Heart right ventricle (tissue), 16 donors: ENCODE measurements around the gene PIKFYVE. TPM values are rescaled to one million over a fixed set of nuclear protein-coding genes. Genes with fewer than 3 reads are reported as not detected.
"Not testable (repeated sequence)": the region's sequence is repeated elsewhere in the genome, so short reads cannot be mapped to it uniquely, and the experiment has no call there.

Experiments
- ATAC-seq, 8 donors: fragments of 200-7000 bp; cut with Tn5 transposase; one replicate each; pipeline ENCODE4 v1.9.1; 2020; ENCODE audit warnings: mild to moderate bottlenecking in 8 of 8, moderate library complexity in 8 of 8, moderate number of reproducible peaks in 1 of 8
- DNase-seq, 2 donors: peaks; one replicate each; pipeline ENCODE4 v3.0.0-alpha.2; 2020
- H3K27ac ChIP-seq, 10 donors: fragments of 200-600 bp; sonication (generic) in 2 of 10; one replicate each; pipeline versions ENCODE4 v1.5.0 to v1.8.0; 2020 to 2022; ENCODE audit warnings: mild to moderate bottlenecking in 3 of 10
- H3K27me3 ChIP-seq, 7 donors: fragments of 200-600 bp; one replicate each; pipeline ENCODE4 v1.8.0; 2021 to 2022; ENCODE audit warnings: mild to moderate bottlenecking in 2 of 7
- H3K36me3 ChIP-seq, 9 donors: fragments of 200-600 bp; sonication (generic) in 1 of 9; one replicate each; pipeline versions ENCODE4 v1.5.0 to v1.8.0; 2020 to 2022; ENCODE audit warnings: mild to moderate bottlenecking in 2 of 9
- H3K4me1 ChIP-seq, 9 donors: fragments of 200-600 bp; sonication (generic) in 1 of 9; one replicate each; pipeline versions ENCODE4 v1.5.0 to v1.8.0; 2020 to 2022; ENCODE audit warnings: mild to moderate bottlenecking in 4 of 9
- H3K4me3 ChIP-seq, 10 donors: fragments of 200-600 bp; sonication (generic) in 2 of 10; one replicate each; pipeline versions ENCODE4 v1.5.0 to v1.8.0; 2020 to 2022; ENCODE audit warnings: mild to moderate bottlenecking in 7 of 10, moderate library complexity in 2 of 10
- H3K9me3 ChIP-seq, 11 donors: fragments of 200-600 bp in 10 of 11; sonication (generic) in 2 of 11; one replicate each; pipeline versions ENCODE4 v1.5.0 to v1.8.0; 2013 to 2022; ENCODE audit warnings: mild to moderate bottlenecking in 2 of 11, control low read depth in 1 of 11, moderate library complexity in 1 of 11
- WGBS, 2 donors: extraction: QIAGEN DNeasy Blood & Tissue Kit; methylation state at CpG; one replicate each; pipeline ENCODE4 v1.1.7; 2013; ENCODE audit warnings: inconsistent platforms in 1 of 2; 5-methylcytosine and 5-hydroxymethylcytosine counted together
- intact Hi-C, 10 donors: fragments of 100-400 bp; cut with DNase I; formaldehyde crosslinking; loops; one replicate each; pipeline versions ENCODE4 v1.11.1 to v1.14.2; 2022
- polyA plus RNA-seq, 2 donors: library from polyadenylated mRNA; stranded (reverse); fragments of 200-250 nt; gene quantifications; one replicate each; pipeline ENCODE4 v1.2.3, GENCODE V29; 2013
- total RNA-seq, 10 donors: library from RNA; stranded (reverse); fragmentation: NEBNext Ultra II Directional in 3 of 10; extraction: Animal tissue kit (Norgen Biotek cat#: 25700) in 3 of 10; gene quantifications; one replicate each; pipeline versions ENCODE4 v1.2.1 to v1.2.4, GENCODE V29; 2021 to 2023
- TF ChIP-seq, protein P1 (sequence below), 9 donors: fragments of 200-600 bp; sonication (generic) in 2 of 9; IDR thresholded peaks; one replicate each; pipeline versions ENCODE4 v1.5.0 to v1.8.0; 2021 to 2022; ENCODE audit warnings: antibody characterized with exemption in 9 of 9, mild to moderate bottlenecking in 5 of 9, moderate library complexity in 1 of 9
- donor health status: Arrhythmogenic right ventricular cardiomyopathy.
- donor health status: ischemic (EF 13 %, LVEDD 7.1; RV severe dilation, severe dysfunction).
- donor health status: healthy with polysubstance abuse.
- donor health status: DM: no; HTN: yes; CAD: no.
- donor health status: DM: no; HTN: no; CAD: no.
- donor health status: ischemic (EF 25% LVEDD 6.9; RV normal size, moderate dysfunction).
- donor health status: ischemic (EF 25% LVEDD 5.7; RV mildly dilated, moderate dysfunction).
- donor health status: healthy.
- donor health status: DM: yes; HTN: yes; CAD: no.
- donor health status: Ischemic cardiomyopathy.
- donor health status: ischemic (EF 35%, LVEDD 5.7; RV mildly dilated, moderate dysfunction).
- donor health status: nonischemic (EF 11% LVEDD 7.7; RV severe dilation, severe dysfunction).
- donor health status: DM: yes; HTN: yes; CAD: no.
- donor health status: PGD.
- donor health status: ischemic (EF 29% LVEDD 5.4; RV normal size, mild dysfunction).
- donor health status: nonischemic (EF 23%, LVEDD 6.1; RV moderate dilation, normal function).

The PIKFYVE gene
- total and polyA plus RNA-seq, 12 donors = 2.6 to 24.8 (median 17.7) TPM

DNA sequence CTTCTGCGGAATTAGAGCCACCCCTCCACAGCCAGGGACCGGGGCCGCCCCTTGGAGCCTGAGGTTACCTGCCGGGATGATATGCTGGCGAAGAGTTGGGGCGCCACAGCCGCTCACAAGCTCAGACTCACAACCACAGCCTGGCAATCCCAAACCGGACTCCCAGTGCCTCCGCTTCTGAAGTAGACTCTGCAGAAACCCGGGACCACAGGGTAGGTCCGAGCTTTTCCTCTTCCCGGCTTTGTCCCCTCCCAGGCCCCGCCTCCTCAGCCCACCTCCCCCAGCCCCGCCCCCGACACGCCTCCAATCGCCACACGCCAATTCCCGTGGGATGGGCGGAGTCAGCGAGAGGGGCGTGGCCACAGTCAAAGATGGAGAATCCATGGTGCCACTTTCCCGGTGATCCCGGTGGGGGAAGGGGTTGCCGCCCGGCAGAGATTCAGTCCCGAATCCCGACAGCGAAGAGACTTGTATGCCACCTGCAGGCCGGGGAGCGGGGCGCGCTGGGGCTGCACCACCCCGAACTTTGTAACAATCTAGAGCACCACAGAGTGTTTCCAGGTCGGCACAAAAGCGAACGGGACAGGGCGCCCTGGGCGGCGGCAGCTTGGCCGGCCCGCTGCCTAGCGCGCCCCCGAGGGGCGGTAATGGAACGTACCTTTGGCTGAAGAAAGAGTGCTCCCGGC, 11.0 kb upstream of the PIKFYVE start, which contains the start of gene IDH1:
Gene IDH1 (minus strand): TSS at position 201 of the 686 bp plus-strand sequence. CDS start 3,520 bp downstream, outside the sequence.
- intact Hi-C loops = loop anchor here in 5 of 10 donors (1.0 to 10.0 kb wide), 7 partner anchors 11 to 150 kb away; partner anchors contain the start of gene PIKFYVE (in 1 of the 5)
- H3K27ac ChIP-seq = peak within 1 kb of the TSS; percentile 50 to 92 (median 78)
- H3K9me3 ChIP-seq = no peaks in the 10 kb centered on the region
- TF ChIP-seq, protein P1, sequence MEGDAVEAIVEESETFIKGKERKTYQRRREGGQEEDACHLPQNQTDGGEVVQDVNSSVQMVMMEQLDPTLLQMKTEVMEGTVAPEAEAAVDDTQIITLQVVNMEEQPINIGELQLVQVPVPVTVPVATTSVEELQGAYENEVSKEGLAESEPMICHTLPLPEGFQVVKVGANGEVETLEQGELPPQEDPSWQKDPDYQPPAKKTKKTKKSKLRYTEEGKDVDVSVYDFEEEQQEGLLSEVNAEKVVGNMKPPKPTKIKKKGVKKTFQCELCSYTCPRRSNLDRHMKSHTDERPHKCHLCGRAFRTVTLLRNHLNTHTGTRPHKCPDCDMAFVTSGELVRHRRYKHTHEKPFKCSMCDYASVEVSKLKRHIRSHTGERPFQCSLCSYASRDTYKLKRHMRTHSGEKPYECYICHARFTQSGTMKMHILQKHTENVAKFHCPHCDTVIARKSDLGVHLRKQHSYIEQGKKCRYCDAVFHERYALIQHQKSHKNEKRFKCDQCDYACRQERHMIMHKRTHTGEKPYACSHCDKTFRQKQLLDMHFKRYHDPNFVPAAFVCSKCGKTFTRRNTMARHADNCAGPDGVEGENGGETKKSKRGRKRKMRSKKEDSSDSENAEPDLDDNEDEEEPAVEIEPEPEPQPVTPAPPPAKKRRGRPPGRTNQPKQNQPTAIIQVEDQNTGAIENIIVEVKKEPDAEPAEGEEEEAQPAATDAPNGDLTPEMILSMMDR (IDR thresholded peaks at IDR 0.05) = peak; percentile 16 to 60 (median 43)
- WGBS, 2 donors = 1% methylated on average over 48 of the region's 48 CpGs
- H3K36me3 ChIP-seq = peaks cover 0 to 31% (median 10%) of the 10 kb centered on the region in 9 donors
- H3K4me3 ChIP-seq = peak within 1 kb of the TSS; percentile 71 to 93 (median 84)
- ATAC-seq = peak; percentile 95 to 99 (median 98)
- DNase-seq = peak; percentile 98
- H3K4me1 ChIP-seq = peaks cover 0 to 50% (median 28%) of the 10 kb centered on the region in 9 donors
- H3K27me3 ChIP-seq = no peaks in the 10 kb centered on the region

DNA sequence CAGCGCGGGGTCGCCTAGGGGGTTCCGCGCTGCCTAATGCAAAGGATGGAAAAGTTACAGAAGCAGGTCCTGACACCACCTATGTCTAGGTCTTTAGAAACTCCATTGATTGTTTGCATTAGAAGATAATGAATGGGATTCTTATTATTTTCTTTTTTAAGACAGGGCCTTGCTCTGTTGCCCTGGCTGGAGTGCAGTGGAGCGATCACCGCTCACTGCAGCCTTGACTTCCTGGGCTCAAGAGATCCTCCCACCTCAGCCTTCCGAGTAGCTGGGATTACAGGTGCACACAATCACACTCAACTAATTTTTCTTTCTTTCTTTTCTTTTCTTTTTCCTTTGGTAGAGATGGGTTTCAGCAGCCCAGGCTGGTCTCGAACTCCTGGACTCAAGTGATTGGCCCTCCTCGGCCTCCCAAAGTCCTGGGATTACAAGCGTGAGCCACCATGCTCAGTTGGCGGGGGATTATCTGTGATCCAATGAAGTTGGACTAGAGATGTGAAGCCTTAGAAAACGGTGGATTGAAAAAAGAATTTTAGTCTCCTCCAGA, 10.4 kb upstream of the PIKFYVE start:
- Histone ChIP-seq H3K36me3 (peaks cover 0 to 25% (median 8%) of the 10 kb centered on the region in 9 donors), H3K4me1 (peaks cover 0 to 47% (median 28%) of the 10 kb centered on the region in 9 donors), H3K4me3 (peak overlapping the region; percentile 71 to 93 (median 84)), H3K27ac (peak overlapping the region; percentile 32 to 92 (median 78)), H3K9me3 (no peaks in the 10 kb centered on the region), H3K27me3 (no peaks in the 10 kb centered on the region)
- ATAC-seq = no peak
- TF ChIP-seq, protein P1 (IDR thresholded peaks at IDR 0.05) = peak in 4 of 9 donors; percentile 3 to 33 (median 12)
- DNase-seq = no peak
- WGBS, 2 donors = 47 to 48% methylated on average over 13 of the region's 13 CpGs
- intact Hi-C loops = loop anchor here in 4 of 10 donors (1.0 to 10.0 kb wide), 4 partner anchors 11 to 151 kb away; partner anchors contain the start of gene PIKFYVE (in 1 of the 4)

DNA sequence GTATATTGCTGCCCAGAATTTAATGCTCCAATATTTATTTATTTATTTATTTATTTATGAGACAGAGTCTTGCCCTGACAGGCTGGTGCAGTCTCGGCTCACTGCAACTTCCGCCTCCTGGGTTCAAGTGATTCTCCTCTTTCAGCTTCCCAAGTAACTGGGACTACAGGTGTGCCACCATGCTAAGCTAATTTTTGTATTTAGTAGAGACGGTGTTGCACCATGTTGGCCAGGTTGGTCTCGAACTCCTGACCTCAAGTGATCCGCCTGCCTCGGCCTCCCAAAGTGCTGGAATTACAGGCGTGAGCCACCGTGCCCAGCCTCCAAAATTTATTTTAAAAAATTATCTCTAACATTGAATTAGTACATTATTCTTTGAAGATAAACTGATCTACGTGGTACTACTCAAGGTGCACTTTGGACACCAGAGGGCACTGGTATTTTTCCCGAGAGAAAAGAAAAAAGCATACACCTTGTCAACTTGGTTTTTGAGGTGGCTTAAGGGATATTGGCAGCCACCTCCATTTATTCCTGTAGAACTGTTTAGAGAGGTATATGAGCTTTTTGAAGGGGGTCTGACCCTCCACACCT, 9.8 kb upstream of the PIKFYVE start:
- 76 to 77% methylated on average over 10 of the region's 10 CpGs for WGBS, 2 donors
- Histone ChIP-seq H3K36me3 (peaks cover 0 to 18% (median 7%) of the 10 kb centered on the region in 9 donors), H3K9me3 (no peaks in the 10 kb centered on the region), H3K4me3 (no peak overlapping the region), H3K27ac (peak overlapping the region in 8 of 10 donors; percentile 57 to 92 (median 72)), H3K4me1 (peaks cover 0 to 47% (median 28%) of the 10 kb centered on the region in 9 donors), H3K27me3 (no peaks in the 10 kb centered on the region)
- ATAC-seq = no peak
- intact Hi-C loops = loop anchor here in 2 of 10 donors (10.0 kb wide), 2 partner anchors 81 to 151 kb away; no protein-coding TSS in a partner anchor
- no peak for DNase-seq
- TF ChIP-seq, protein P1 (IDR thresholded peaks at IDR 0.05) = peak in 1 of 9 donors; percentile 19

DNA sequence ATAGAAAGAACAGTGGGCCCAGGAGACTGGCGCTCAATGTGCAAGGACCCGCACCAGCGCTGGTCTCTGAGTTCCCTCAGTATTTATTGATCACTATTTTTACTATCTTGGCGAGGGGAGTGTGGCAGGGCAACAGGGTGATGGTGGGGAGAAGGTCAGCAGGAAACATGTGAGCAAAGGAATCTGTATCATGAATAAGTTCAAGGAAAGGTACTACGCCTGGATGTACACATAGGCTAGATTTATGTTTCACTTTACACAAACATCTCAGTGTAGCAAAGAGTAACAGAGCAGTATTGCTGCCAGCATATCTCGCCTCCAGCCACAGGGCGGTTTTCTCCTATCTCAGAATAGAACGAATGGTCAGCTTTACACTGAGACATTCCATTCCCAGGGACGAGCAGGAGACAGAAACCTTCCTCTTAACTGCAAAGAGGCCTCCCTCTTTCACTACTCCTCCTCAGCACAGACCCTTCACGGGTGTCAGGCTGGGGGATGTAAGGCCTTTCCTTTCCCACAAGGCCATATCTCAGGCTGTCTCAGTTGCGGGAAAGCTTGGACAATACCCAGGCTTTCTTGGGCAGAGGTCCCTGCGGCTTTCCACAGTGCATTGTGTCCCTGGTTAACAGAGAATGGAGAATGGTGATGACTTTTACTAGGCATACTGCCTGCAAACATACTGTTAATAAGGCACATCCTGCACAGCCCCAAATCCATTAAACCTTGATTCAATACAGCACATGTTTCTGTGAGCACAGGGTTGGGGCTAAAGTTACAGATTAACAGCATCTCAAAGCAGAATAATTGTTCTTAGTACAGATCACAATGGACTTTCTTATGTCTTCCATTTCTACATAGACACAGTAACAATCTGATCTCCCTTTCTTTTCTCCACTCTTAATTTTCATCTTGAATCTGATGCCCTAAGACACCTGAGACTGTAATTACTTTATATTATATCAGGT, 8.9 kb upstream of the PIKFYVE start:
- Histone ChIP-seq H3K27ac (peak overlapping the region in 9 of 10 donors; percentile 4 to 80 (median 72)), H3K4me1 (peaks cover 0 to 42% (median 24%) of the 10 kb centered on the region in 9 donors), H3K36me3 (peaks cover 0 to 11% (median under 1%) of the 10 kb centered on the region in 9 donors)
- H3K27me3 ChIP-seq, H3K4me3 ChIP-seq, DNase-seq, ATAC-seq, H3K9me3 ChIP-seq: not testable (repeated sequence)
- 43 to 55% methylated on average over 12 of the region's 12 CpGs for WGBS, 2 donors
- intact Hi-C loops = loop anchor here in 2 of 10 donors (10.0 kb wide), 2 partner anchors 82 to 152 kb away; no protein-coding TSS in a partner anchor
